Lower lobe of right lung (tissue), 2 donors: Measurements from ENCODE around the gene BPIFB2. TPM values are rescaled to one million over a fixed set of nuclear protein-coding genes. Genes with fewer than 3 reads are reported as not detected.

ENCODE experiments used
- ATAC-seq, 2 donors: fragments of 200-7000 bp; cut with Tn5 transposase; one replicate each; pipeline ENCODE4 v1.9.1; 2020 to 2022; ENCODE audit warnings: mild to moderate bottlenecking in 2 of 2, moderate library complexity in 2 of 2
- DNase-seq: peaks from one replicate; pipeline ENCODE4 v3.0.0-alpha.2; 2020
- H3K27ac ChIP-seq: fragments of 200-600 bp; one replicate; pipeline ENCODE4 v1.8.0; 2022
- H3K27me3 ChIP-seq: fragments of 200-600 bp; one replicate; pipeline ENCODE4 v1.8.0; 2022; ENCODE audit warnings: low read depth
- H3K36me3 ChIP-seq: fragments of 200-600 bp; one replicate; pipeline ENCODE4 v1.8.0; 2022; ENCODE audit warnings: mild to moderate bottlenecking
- H3K4me1 ChIP-seq: fragments of 200-600 bp; one replicate; pipeline ENCODE4 v1.8.0; 2022
- H3K4me3 ChIP-seq: fragments of 200-600 bp; one replicate; pipeline ENCODE4 v1.8.0; 2022; ENCODE audit warnings: mild to moderate bottlenecking
- H3K9me3 ChIP-seq: fragments of 200-600 bp; one replicate; pipeline ENCODE4 v1.8.0; 2022
- intact Hi-C: fragments of 100-400 bp; cut with DNase I; formaldehyde crosslinking; loops from one replicate; pipeline ENCODE4 v1.11.0; 2022
- total RNA-seq: library from RNA; stranded (reverse); fragmentation: NEBNext Ultra II Directional; extraction: Animal tissue kit (Norgen Biotek cat#: 25700); gene quantifications from one replicate; pipeline ENCODE4 v1.2.1, GENCODE V29; 2021
- TF ChIP-seq, protein P1 (sequence below): fragments of 200-600 bp; IDR thresholded peaks from one replicate; pipeline ENCODE4 v1.8.0; 2022; ENCODE audit warnings: antibody characterized with exemption, mild to moderate bottlenecking
- donor health status: DM: no; HTN: yes; CAD: no; lungs with severe emphysema.

BPIFB2 gene
- total RNA-seq, 1 donor from 2014 or later: 0.21 TPM

- peaks cover 8% of the 10 kb centered on the region for H3K27me3 ChIP-seq
- DNase-seq (no peak), ATAC-seq (no peak)
- no peak overlapping the region for H3K4me3 ChIP-seq
- no peak overlapping the region for H3K27ac ChIP-seq
- TF ChIP-seq, protein P1, sequence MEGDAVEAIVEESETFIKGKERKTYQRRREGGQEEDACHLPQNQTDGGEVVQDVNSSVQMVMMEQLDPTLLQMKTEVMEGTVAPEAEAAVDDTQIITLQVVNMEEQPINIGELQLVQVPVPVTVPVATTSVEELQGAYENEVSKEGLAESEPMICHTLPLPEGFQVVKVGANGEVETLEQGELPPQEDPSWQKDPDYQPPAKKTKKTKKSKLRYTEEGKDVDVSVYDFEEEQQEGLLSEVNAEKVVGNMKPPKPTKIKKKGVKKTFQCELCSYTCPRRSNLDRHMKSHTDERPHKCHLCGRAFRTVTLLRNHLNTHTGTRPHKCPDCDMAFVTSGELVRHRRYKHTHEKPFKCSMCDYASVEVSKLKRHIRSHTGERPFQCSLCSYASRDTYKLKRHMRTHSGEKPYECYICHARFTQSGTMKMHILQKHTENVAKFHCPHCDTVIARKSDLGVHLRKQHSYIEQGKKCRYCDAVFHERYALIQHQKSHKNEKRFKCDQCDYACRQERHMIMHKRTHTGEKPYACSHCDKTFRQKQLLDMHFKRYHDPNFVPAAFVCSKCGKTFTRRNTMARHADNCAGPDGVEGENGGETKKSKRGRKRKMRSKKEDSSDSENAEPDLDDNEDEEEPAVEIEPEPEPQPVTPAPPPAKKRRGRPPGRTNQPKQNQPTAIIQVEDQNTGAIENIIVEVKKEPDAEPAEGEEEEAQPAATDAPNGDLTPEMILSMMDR: no peak
- no peaks in the 10 kb centered on the region for H3K36me3 ChIP-seq
- no peaks in the 10 kb centered on the region for H3K9me3 ChIP-seq
- no peaks in the 10 kb centered on the region for H3K4me1 ChIP-seq
- intact Hi-C loops: no loop called here
Observed at GRCh38 chr20:33024243-33024560, 16.7 kb downstream of the BPIFB2 start.

- H3K27me3 ChIP-seq: peaks cover 8% of the 10 kb centered on the region
- no peak overlapping the region for H3K4me3 ChIP-seq
- no peak overlapping the region for H3K27ac ChIP-seq
- DNase-seq (no peak), ATAC-seq (no peak)
- H3K36me3 ChIP-seq: no peaks in the 10 kb centered on the region
- H3K4me1 ChIP-seq: no peaks in the 10 kb centered on the region
- intact Hi-C loops: no loop called here
- no peaks in the 10 kb centered on the region for H3K9me3 ChIP-seq
- TF ChIP-seq, protein P1: no peak
Observed at GRCh38 chr20:33024609-33025317, 17.3 kb downstream of the BPIFB2 start.

DNA sequence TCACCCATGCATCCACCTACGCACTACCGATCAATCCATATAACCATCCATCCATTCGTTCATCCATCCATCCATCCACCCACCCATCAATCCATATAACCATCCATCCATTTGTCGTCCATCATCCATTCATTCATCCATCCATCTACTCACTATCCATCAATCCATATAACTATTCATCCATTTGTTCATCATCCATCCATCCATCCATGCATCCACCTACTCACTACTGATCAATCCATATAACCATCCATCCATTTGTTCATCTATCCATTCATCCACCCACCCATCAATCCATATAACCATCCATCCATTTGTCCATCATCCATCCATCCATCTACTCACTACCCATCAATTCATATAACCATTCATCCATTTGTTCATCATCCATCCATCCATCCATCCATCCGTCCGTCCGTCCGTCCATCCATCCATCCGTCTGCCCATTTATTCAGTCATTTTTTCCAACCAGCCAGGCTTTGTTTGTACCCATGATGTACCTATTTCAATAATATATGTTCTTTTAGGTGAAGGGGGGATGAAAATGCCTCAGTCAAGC lies 17.9 kb downstream of the BPIFB2 start:
- Histone ChIP-seq H3K4me3 (no peak overlapping the region), H3K4me1 (no peaks in the 10 kb centered on the region), H3K36me3 (no peaks in the 10 kb centered on the region), H3K27ac (no peak overlapping the region), H3K27me3 (peaks cover 8% of the 10 kb centered on the region), H3K9me3 (no peaks in the 10 kb centered on the region)
- TF ChIP-seq, protein P1: no peak
- intact Hi-C loops: no loop called here
- ATAC-seq (no peak), DNase-seq (no peak)

DNA sequence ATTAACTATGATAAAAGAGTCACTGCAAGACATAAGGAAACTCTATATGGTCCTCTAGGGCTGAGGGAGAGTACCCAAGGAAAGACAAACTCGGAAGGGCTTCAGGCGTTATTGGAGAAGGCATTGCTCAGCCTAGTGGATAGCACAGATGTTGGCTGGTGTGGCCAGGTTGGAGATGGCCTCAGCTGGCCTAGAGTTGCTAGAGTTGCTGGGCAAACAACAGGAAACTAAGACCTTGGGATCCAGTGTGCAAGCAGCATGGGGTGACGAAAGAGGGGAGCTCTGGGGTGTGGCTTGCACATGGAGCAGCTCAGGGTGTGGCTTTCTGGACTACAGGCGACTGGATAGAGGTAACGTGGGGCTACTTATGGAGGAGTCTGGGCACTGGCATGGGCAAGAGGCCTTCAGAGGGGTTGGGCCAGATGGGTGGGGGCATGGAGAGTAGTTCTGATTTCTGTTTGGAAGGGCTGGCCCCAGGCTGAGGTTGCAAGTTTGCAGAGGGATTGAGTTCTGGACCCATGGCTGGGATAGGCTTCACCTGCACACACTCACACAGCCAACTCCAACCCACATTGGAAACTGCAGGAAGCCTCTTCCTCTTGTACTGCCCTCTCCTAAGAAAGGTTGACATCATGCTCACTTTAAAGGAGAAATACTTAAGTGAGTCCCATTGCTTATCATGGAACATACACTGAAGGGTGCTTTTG lies 18.7 kb downstream of the BPIFB2 start:
- Histone ChIP-seq H3K27ac (no peak overlapping the region), H3K27me3 (peaks cover 8% of the 10 kb centered on the region), H3K36me3 (no peaks in the 10 kb centered on the region), H3K4me3 (no peak overlapping the region), H3K4me1 (no peaks in the 10 kb centered on the region), H3K9me3 (no peaks in the 10 kb centered on the region)
- intact Hi-C loops: no loop called here
- TF ChIP-seq, protein P1: no peak
- ATAC-seq (no peak), DNase-seq (no peak)

GRCh38 chr20:33026779-33027759 lies 19.6 kb downstream of the BPIFB2 start:
- TF ChIP-seq, protein P1: no peak
- DNase-seq (no peak), ATAC-seq (no peak)
- no peak overlapping the region for H3K27ac ChIP-seq
- H3K9me3 ChIP-seq: no peaks in the 10 kb centered on the region
- no peak overlapping the region for H3K4me3 ChIP-seq
- H3K36me3 ChIP-seq: no peaks in the 10 kb centered on the region
- H3K27me3 ChIP-seq: peaks cover 8% of the 10 kb centered on the region
- intact Hi-C loops: no loop called here
- H3K4me1 ChIP-seq: no peaks in the 10 kb centered on the region
